Spleen (tissue), 11 donors: ENCODE measurements around the gene NSD2. TPM values are rescaled to one million over a fixed set of nuclear protein-coding genes. Genes with fewer than 3 reads are reported as not detected.

ENCODE experiments used
- DNase-seq: peaks from one replicate; pipeline ENCODE4 v3.0.0-alpha.2; 2020
- H3K27ac ChIP-seq, 8 donors: fragments of 200-600 bp; sonication (generic) in 7 of 8; 1 replicate in 4 of 8; 2 replicates in 4 of 8; pipeline versions ENCODE4 v1.5.0 to v1.8.0; 2016 to 2021; ENCODE audit warnings: inconsistent platforms in 4 of 8, mild to moderate bottlenecking in 4 of 8, moderate library complexity in 1 of 8
- H3K27me3 ChIP-seq, 7 donors: fragments of 200-600 bp; sonication (generic) in 6 of 7; replicated peaks in 1 of 7; 1 replicate in 4 of 7; 2 replicates in 3 of 7; pipeline versions ENCODE4 v1.5.0 to v1.8.0; 2016 to 2021; ENCODE audit warnings: inconsistent platforms in 3 of 7, mild to moderate bottlenecking in 1 of 7
- H3K36me3 ChIP-seq, 6 donors: fragments of 200-600 bp; sonication (generic) in 5 of 6; 1 replicate in 4 of 6; 2 replicates in 2 of 6; pipeline versions ENCODE4 v1.5.0 to v1.8.0; 2016 to 2021; ENCODE audit warnings: inconsistent platforms in 2 of 6
- H3K4me1 ChIP-seq, 6 donors: fragments of 200-600 bp; sonication (generic) in 5 of 6; 1 replicate in 3 of 6; 2 replicates in 3 of 6; pipeline versions ENCODE4 v1.5.0 to v1.8.0; 2016 to 2021; ENCODE audit warnings: inconsistent platforms in 3 of 6
- H3K4me3 ChIP-seq, 8 donors: fragments of 200-600 bp; sonication (generic) in 7 of 8; 1 replicate in 4 of 8; 2 replicates in 4 of 8; pipeline versions ENCODE4 v1.5.0 to v1.8.0; 2016 to 2021; ENCODE audit warnings: inconsistent platforms in 4 of 8, mild to moderate bottlenecking in 4 of 8, moderate library complexity in 2 of 8
- H3K9me3 ChIP-seq, 8 donors: fragments of 200-600 bp; sonication (generic) in 7 of 8; 1 replicate in 4 of 8; 2 replicates in 4 of 8; pipeline versions ENCODE4 v1.5.0 to v1.8.0; 2016 to 2021; ENCODE audit warnings: inconsistent platforms in 4 of 8
- CTCF ChIP-seq, 11 experiments: fragments of 200-600 bp in 7 of 11; fragments of 450-650 bp in 4 of 11; sonication (generic) in 4 of 11; IDR thresholded peaks in 8 of 11; conservative IDR thresholded peaks in 3 of 11; 1 replicate in 7 of 11; 2 replicates in 4 of 11; pipeline versions ENCODE4 v1.4.0 to v1.8.0; 2016 to 2021; ENCODE audit warnings: antibody characterized with exemption in 11 of 11, inconsistent platforms in 4 of 11, mild to moderate bottlenecking in 1 of 11
- POLR2A ChIP-seq, 3 donors: fragments of 450-650 bp; IDR thresholded peaks; one replicate each; pipeline ENCODE4 v1.5.1; 2017; ENCODE audit warnings: antibody characterized with exemption in 3 of 3, mild to moderate bottlenecking in 1 of 3
- POLR2AphosphoS5 ChIP-seq, 3 donors: sonication (generic); formaldehyde crosslinking; IDR thresholded peaks; one replicate each; pipeline ENCODE4 v1.5.1; 2017; ENCODE audit warnings: antibody characterized with exemption in 3 of 3
- whole genome bisulfite sequencing, 5 donors: extraction: QIAGEN DNeasy Blood & Tissue Kit in 3 of 5; methylation state at CpG; one replicate each; pipeline versions ENCODE4 v1.1.5 to v1.1.7; 2013 to 2018; 5-methylcytosine and 5-hydroxymethylcytosine counted together
- intact Hi-C: fragments of 100-400 bp; cut with DNase I; formaldehyde crosslinking; loops from one replicate; pipeline ENCODE4 v1.15.0; 2023; ENCODE audit warnings: low total_unique reads
- polyA plus RNA-seq, 3 donors: library from polyadenylated mRNA; stranded (reverse); fragments of 200-250 nt; gene quantifications; one replicate each; pipeline ENCODE4 v1.2.1, GENCODE V29; 2013
- total RNA-seq, 7 donors: library from RNA; depleted of rRNA in 3 of 7; stranded (reverse); fragments of >200 nt in 3 of 7; fragmentation: NEBNext Ultra II Directional in 4 of 7; extraction: Animal tissue kit (Norgen Biotek cat#: 25700) in 4 of 7; gene quantifications; one replicate each; pipeline versions ENCODE4 v1.1.0 to v1.2.1, GENCODE V29; 2016 to 2021
- donor health status: healthy with polysubstance abuse.
- donor health status: DM: no; HTN: no; CAD: no; lungs with moderate emphysema.
- donor health status: DM: no; HTN: no; CAD: no.
- donor health status: Bipolar disorder and iron deficiency.
- donor health status: healthy.
- donor health status: DM: no; HTN: no; CAD: no.
- donor health status: DM: yes; HTN: yes; CAD: no.

Gene NSD2
- total and polyA plus RNA-seq, 10 donors: 7.1 to 58.9 (median 47.8) TPM

- Histone ChIP-seq H3K4me3 (no peak overlapping the region), H3K4me1 (no peaks in the 10 kb centered on the region), H3K36me3 (peaks cover under 1 to 96% (median 13%) of the 10 kb centered on the region in 6 donors), H3K9me3 (no peaks in the 10 kb centered on the region), H3K27ac (no peak overlapping the region), H3K27me3 (no peaks in the 10 kb centered on the region)
- WGBS, 5 donors: 85 to 89% (median 88%) methylated on average over 11 of the region's 11 CpGs
- TF ChIP-seq POLR2A (IDR thresholded peaks at IDR 0.05): no peak
- no peak for TF ChIP-seq POLR2AphosphoS5 (IDR thresholded peaks at IDR 0.05)
- no peak for TF ChIP-seq CTCF (IDR thresholded peaks at IDR 0.05 in 8 of 11, conservative IDR thresholded peaks at IDR 0.05 in 3 of 11)
- no peak for DNase-seq
- intact Hi-C loops: no loop called here
Observed at GRCh38 chr4:1945124-1945895, 74.1 kb downstream of the NSD2 start.

- H3K36me3 ChIP-seq: peaks cover 0 to 96% (median 13%) of the 10 kb centered on the region in 6 donors
- 93 to 100% (median 97%) methylated on average over 1 of the region's 1 CpG for whole genome bisulfite sequencing, 5 donors
- no peaks in the 10 kb centered on the region for H3K9me3 ChIP-seq
- no peak overlapping the region for H3K27ac ChIP-seq
- no peaks in the 10 kb centered on the region for H3K27me3 ChIP-seq
- no peak for TF ChIP-seq CTCF (IDR thresholded peaks at IDR 0.05 in 8 of 11, conservative IDR thresholded peaks at IDR 0.05 in 3 of 11)
- no peak for TF ChIP-seq POLR2AphosphoS5 (IDR thresholded peaks at IDR 0.05)
- no peak for TF ChIP-seq POLR2A (IDR thresholded peaks at IDR 0.05)
- no peak overlapping the region for H3K4me3 ChIP-seq
- H3K4me1 ChIP-seq: no peaks in the 10 kb centered on the region
- intact Hi-C loops: no loop called here
- no peak for DNase-seq
Observed at GRCh38 chr4:1945912-1946311, 74.7 kb downstream of the NSD2 start.

DNA sequence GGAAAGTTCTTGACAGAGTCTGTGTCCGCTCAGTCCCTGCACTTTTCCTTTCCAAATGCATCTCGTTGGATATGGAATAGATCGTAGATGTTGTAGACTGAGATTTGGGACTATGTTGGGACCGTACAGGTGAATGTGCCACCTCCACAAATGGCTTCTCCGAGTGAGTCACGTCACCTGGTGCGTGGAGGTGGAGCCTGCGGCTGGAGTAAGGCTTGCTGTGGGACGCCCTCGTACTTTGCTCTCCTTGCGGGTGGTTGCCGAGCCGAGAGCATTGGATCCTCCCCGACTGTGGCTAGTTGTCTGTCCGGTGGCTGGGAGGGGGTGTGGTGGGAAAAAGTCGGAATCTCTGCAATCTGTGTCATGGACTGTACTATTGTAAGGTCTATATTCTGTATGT lies 77.0 kb downstream of the NSD2 start:
- intact Hi-C loops: no loop called here
- TF ChIP-seq POLR2AphosphoS5 (IDR thresholded peaks at IDR 0.05): no peak
- no peak for TF ChIP-seq CTCF (IDR thresholded peaks at IDR 0.05 in 8 of 11, conservative IDR thresholded peaks at IDR 0.05 in 3 of 11)
- TF ChIP-seq POLR2A (IDR thresholded peaks at IDR 0.05): no peak
- Histone ChIP-seq H3K4me3 (no peak overlapping the region), H3K27me3 (no peaks in the 10 kb centered on the region), H3K27ac (no peak overlapping the region), H3K4me1 (no peaks in the 10 kb centered on the region), H3K9me3 (no peaks in the 10 kb centered on the region), H3K36me3 (peaks cover 0 to 96% (median 20%) of the 10 kb centered on the region in 6 donors)
- DNase-seq: no peak
- 92 to 98% (median 96%) methylated on average over 16 of the region's 16 CpGs for WGBS, 5 donors

DNA sequence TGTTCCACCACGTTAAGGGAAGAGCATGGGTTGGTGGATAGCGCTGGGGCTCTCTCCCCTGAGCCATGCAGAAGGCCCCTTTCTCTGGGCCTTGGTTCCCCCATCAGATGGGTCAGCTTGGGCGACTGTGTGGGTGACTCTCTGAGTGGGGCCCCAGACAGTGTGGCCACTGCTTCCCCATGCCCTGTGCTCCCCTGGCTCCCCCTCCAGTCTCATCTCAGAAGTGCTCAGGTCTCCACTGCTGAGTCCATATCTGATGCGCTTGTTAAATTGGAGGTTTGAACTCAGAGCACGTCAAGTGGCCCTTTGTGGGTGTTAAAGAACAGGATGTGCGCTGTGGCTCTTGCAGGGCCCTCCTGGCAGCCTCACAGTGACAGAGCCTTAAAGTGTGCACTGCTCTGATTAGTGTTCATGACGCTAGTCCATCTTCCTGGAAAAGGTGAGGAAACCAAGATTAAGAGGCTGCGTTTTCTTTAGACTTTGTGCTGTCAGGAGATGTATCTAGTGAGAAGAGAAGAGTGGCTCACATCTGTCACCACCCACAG lies 77.8 kb downstream of the NSD2 start:
- H3K27me3 ChIP-seq: no peaks in the 10 kb centered on the region
- no peak for TF ChIP-seq POLR2AphosphoS5 (IDR thresholded peaks at IDR 0.05)
- no peak for TF ChIP-seq CTCF (IDR thresholded peaks at IDR 0.05 in 8 of 11, conservative IDR thresholded peaks at IDR 0.05 in 3 of 11)
- no peak for TF ChIP-seq POLR2A (IDR thresholded peaks at IDR 0.05)
- H3K36me3 ChIP-seq: peaks cover 0 to 96% (median 23%) of the 10 kb centered on the region in 6 donors
- no peak overlapping the region for H3K4me3 ChIP-seq
- no peak for DNase-seq
- no peak overlapping the region for H3K27ac ChIP-seq
- H3K9me3 ChIP-seq: no peaks in the 10 kb centered on the region
- no peaks in the 10 kb centered on the region for H3K4me1 ChIP-seq
- 83 to 94% (median 89%) methylated on average over 8 of the region's 8 CpGs for WGBS, 5 donors
- intact Hi-C loops: no loop called here
